A549 (cell line): Measurements from ENCODE around the gene DPM1. TPM values are rescaled to one million over a fixed set of nuclear protein-coding genes. Genes with fewer than 3 reads are reported as not detected.
A peak's percentile ranks its signal among the peaks of the same experiment; 100 is the strongest.

Experiments
- ATAC-seq, 2 experiments: fragments of 200-7000 bp in 1 of 2; fragments of >200 bp in 1 of 2; cut with Nextera tagmentation in 1 of 2; cut with Tn5 transposase in 1 of 2; 3 replicates each; pipeline versions ENCODE4 v1.8.0 to v1.9.1; 2018 to 2020; ENCODE audit warnings: mild to moderate bottlenecking in 1 of 2, moderate library complexity in 1 of 2
- CTCF ChIA-PET: fragments of 300-600 bp; sonication (Branson Sonifier 250); formaldehyde crosslinking; extraction: SDS; loops from one replicate; lab custom pipeline; 2021; ENCODE audit warnings: antibody characterized with exemption, inconsistent platforms; lab: Yijun Ruan, JAX
- POLR2A ChIA-PET: fragments of 350-600 bp; formaldehyde crosslinking; extraction: SDS; loops from one replicate; lab custom pipeline; 2021; ENCODE audit warnings: antibody characterized with exemption, inconsistent platforms; lab: Yijun Ruan, JAX
- DNase-seq, 2 experiments: peaks; one replicate each; pipeline versions ENCODE4 v3.0.0 to v3.0.0-alpha.2; 2011 to 2016; ENCODE audit warnings: low read depth in 1 of 2, low spot score in 1 of 2
- FAIRE-seq: peaks from 2 replicates; lab custom pipeline; 2011; peaks lifted over from hg19 to GRCh38; lab: Jason Lieb, UNC
- H3K27ac ChIP-seq, 2 experiments: fragments of >200 bp; sonication (Bioruptor Twin); formaldehyde crosslinking; 3 replicates each; pipeline ENCODE4 v1.5.1; 2016 to 2017
- H3K4me1 ChIP-seq: fragments of >200 bp; sonication (Bioruptor Twin); formaldehyde crosslinking; 3 replicates; pipeline ENCODE4 v1.6.1; 2016
- H3K4me2 ChIP-seq: fragments of >200 bp; sonication (Bioruptor Twin); formaldehyde crosslinking; 3 replicates; pipeline ENCODE4 v1.6.1; 2016
- H3K4me3 ChIP-seq: fragments of >200 bp; sonication (Bioruptor Twin); formaldehyde crosslinking; 3 replicates; pipeline ENCODE4 v1.5.1; 2016
- H3K9me3 ChIP-seq: fragments of >200 bp; sonication (Bioruptor Twin); formaldehyde crosslinking; 3 replicates; pipeline ENCODE4 v1.6.1; 2016
- CBX8 ChIP-seq: fragments of 200-600 bp; sonication (generic); IDR thresholded peaks from 2 replicates; pipeline ENCODE4 v1.6.1; 2016
- CEBPB ChIP-seq, 2 experiments: fragments of >200 bp in 1 of 2; sonication (Bioruptor Twin) in 1 of 2; formaldehyde crosslinking in 1 of 2; IDR thresholded peaks; 2 replicates each; pipeline ENCODE4 v1.6.1; 2012 to 2016
- CHD2 ChIP-seq: fragments of 150-350 bp; IDR thresholded peaks from 2 replicates; pipeline ENCODE4 v1.6.1; 2014; ENCODE audit warnings: low read length; ENCODE audit not compliant: partially characterized antibody
- CHD4 ChIP-seq: fragments of 200-600 bp; sonication (generic); IDR thresholded peaks from 2 replicates; pipeline ENCODE4 v1.6.1; 2016; ENCODE audit warnings: antibody characterized with exemption, mild to moderate bottlenecking, borderline replicate concordance
- ELK1 ChIP-seq: fragments of 150-350 bp; IDR thresholded peaks from 2 replicates; pipeline ENCODE4 v1.6.1; 2014; ENCODE audit warnings: low read depth, mild to moderate bottlenecking, low read length
- FOSB ChIP-seq: fragments of 250-450 bp; sonication (Bioruptor Pico); IDR thresholded peaks from 2 replicates; pipeline ENCODE4 v1.5.0; 2020; ENCODE audit warnings: mild to moderate bottlenecking, moderate library complexity
- FOSL2 ChIP-seq, 2 experiments: fragments of 450-650 bp in 1 of 2; fragments of >200 bp in 1 of 2; sonication (Bioruptor Twin) in 1 of 2; formaldehyde crosslinking; IDR thresholded peaks; 2 replicates each; pipeline versions ENCODE4 v1.5.0 to v1.6.1; 2016 to 2020; ENCODE audit warnings: mild to moderate bottlenecking in 1 of 2, moderate library complexity in 1 of 2
- FOXS1 ChIP-seq: fragments of 250-450 bp; sonication (Bioruptor Pico); IDR thresholded peaks from 2 replicates; pipeline ENCODE4 v1.5.0; 2020; ENCODE audit warnings: mild to moderate bottlenecking, moderate library complexity
- GATA3 ChIP-seq: IDR thresholded peaks from 2 replicates; pipeline ENCODE4 v1.6.1; 2012; ENCODE audit warnings: borderline replicate concordance
- HDAC2 ChIP-seq: fragments of 200-600 bp; sonication (generic); IDR thresholded peaks from 2 replicates; pipeline ENCODE4 v1.6.1; 2016
- HEYL ChIP-seq: fragments of 250-450 bp; sonication (Bioruptor Pico); IDR thresholded peaks from 2 replicates; pipeline ENCODE4 v1.8.0; 2021; ENCODE audit warnings: mild to moderate bottlenecking, moderate library complexity
- HOXB13 ChIP-seq: fragments of 250-450 bp; sonication (Bioruptor Pico); IDR thresholded peaks from 2 replicates; pipeline ENCODE4 v1.5.0; 2020; ENCODE audit warnings: low read depth, mild to moderate bottlenecking, moderate library complexity
- MAZ ChIP-seq: fragments of 150-350 bp; IDR thresholded peaks from 2 replicates; pipeline ENCODE4 v1.6.1; 2014; ENCODE audit warnings: antibody characterized with exemption, low read depth, low read length, borderline replicate concordance
- MYC ChIP-seq: IDR thresholded peaks from 2 replicates; pipeline ENCODE4 v1.6.1; 2012; ENCODE audit warnings: mild to moderate bottlenecking, inconsistent platforms, low read length, improper control_type of control experiment, borderline replicate concordance
- NFE2L2 ChIP-seq: fragments of 150-350 bp; conservative IDR thresholded peaks from 2 replicates; pipeline ENCODE4 v1.6.1; 2014; ENCODE audit warnings: low read length
- PBX3 ChIP-seq: IDR thresholded peaks from 2 replicates; pipeline ENCODE4 v1.6.1; 2012
- POLR2A ChIP-seq: IDR thresholded peaks from 2 replicates; pipeline ENCODE4 v1.6.1; 2012; ENCODE audit warnings: mild to moderate bottlenecking, low read length
- RAD21 ChIP-seq, 2 experiments: fragments of >200 bp in 1 of 2; sonication (Bioruptor Twin) in 1 of 2; formaldehyde crosslinking in 1 of 2; IDR thresholded peaks in 1 of 2; conservative IDR thresholded peaks in 1 of 2; 2 replicates in 1 of 2; 3 replicates in 1 of 2; pipeline ENCODE4 v1.6.1; 2012 to 2018; ENCODE audit warnings: inconsistent platforms in 1 of 2
- RCOR1 ChIP-seq: fragments of 150-350 bp; IDR thresholded peaks from 2 replicates; pipeline ENCODE4 v1.6.1; 2014; ENCODE audit warnings: antibody characterized with exemption, low read length, low read depth
- RNF2 ChIP-seq: fragments of 200-600 bp; sonication (generic); IDR thresholded peaks from 2 replicates; pipeline ENCODE4 v1.6.1; 2016; ENCODE audit warnings: low read depth, mild to moderate bottlenecking, antibody characterized with exemption, moderate library complexity, borderline replicate concordance
- TP53 ChIP-seq: fragments of 250-450 bp; sonication (Bioruptor Pico); IDR thresholded peaks from 2 replicates; pipeline ENCODE4 v1.5.0; 2021; ENCODE audit warnings: mild to moderate bottlenecking, moderate library complexity
- USF2 ChIP-seq: fragments of 450-650 bp; IDR thresholded peaks from 2 replicates; pipeline ENCODE4 v1.6.1; 2014; ENCODE audit warnings: antibody characterized with exemption
- ZFP36 ChIP-seq: fragments of 450-650 bp; IDR thresholded peaks from 2 replicates; pipeline ENCODE4 v1.6.1; 2014; ENCODE audit warnings: borderline replicate concordance; ENCODE audit not compliant: partially characterized antibody
- WGBS: methylation state at CpG from one replicate; pipeline ENCODE4 v1.1.6; 2017; ENCODE audit errors: missing lambda C conversion rate; 5-methylcytosine and 5-hydroxymethylcytosine counted together
- polyA plus RNA-seq, 4 experiments: library from polyadenylated mRNA; depleted of rRNA in 3 of 4; stranded (reverse); fragments of >200 nt; fragmentation: RNase III in 1 of 4; extraction: RNeasy Plus Mini Kit Qiagen cat#74134 plus additional on column Dnase treatment in 1 of 4; gene quantifications; 2 replicates in 3 of 4; 3 replicates in 1 of 4; pipeline ENCODE4 v1.2.3, GENCODE V29; 2011 to 2017

DPM1 gene
- polyA plus RNA-seq, 2 of the 4 experiments (the other 2 are of a cell fraction): 104 to 106 TPM

- FAIRE-seq (no peak), ATAC-seq (peak in 1 of 2 experiments; percentile 15; a peak in 2 of 6 replicates), DNase-seq (no peak)
- no peaks in the 10 kb centered on the region for H3K9me3 ChIP-seq
- 92% methylated on average over 12 of the region's 12 CpGs for WGBS
- no peaks in the 10 kb centered on the region for H3K4me1 ChIP-seq
- ChIA-PET CTCF (interaction anchor here (1.4 to 1.9 kb wide), 3 partner anchors 10 to 92 kb away, joined by 5 to 6 read pairs (median 5); partner anchors contain the start of gene BCAS4), POLR2A (no interaction called here)
- no peak overlapping the region for H3K4me2 ChIP-seq
- no peak overlapping the region for H3K27ac ChIP-seq
- TF ChIP-seq PBX3 (no peak), MYC (no peak)
- H3K4me3 ChIP-seq: no peak overlapping the region
Observed at GRCh38 chr20:50886184-50886790, 72.0 kb downstream of the DPM1 start.

- no peak for TF ChIP-seq NFE2L2
- TF ChIP-seq FOSB (CRISPR knock-in tag): no peak
- TF ChIP-seq HEYL: no peak
- TF ChIP-seq HOXB13 (CRISPR knock-in tag): no peak
- no peak for TF ChIP-seq TP53
- no peak for TF ChIP-seq GATA3
- no peak for TF ChIP-seq HDAC2
- TF ChIP-seq RCOR1: no peak
- Histone ChIP-seq H3K4me1 (no peaks in the 10 kb centered on the region), H3K9me3 (no peaks in the 10 kb centered on the region), H3K4me2 (no peak overlapping the region), H3K4me3 (no peak overlapping the region), H3K27ac (no peak overlapping the region)
- no peak for FAIRE-seq
- CTCF ChIA-PET: interaction anchor here (1.4 to 1.9 kb wide), 3 partner anchors 9 to 92 kb away, joined by 5 to 6 read pairs (median 5); partner anchors contain the start of gene BCAS4
- WGBS: 91% methylated on average over 5 of the region's 5 CpGs
- peak; percentile 20 to 23; a peak in 2 of 6 replicates for ATAC-seq
- POLR2A ChIA-PET: no interaction called here
- DNase-seq: no peak
Observed at GRCh38 chr20:50885781-50886180, 72.6 kb downstream of the DPM1 start.

GRCh38 chr20:50885068-50885467 is 73.3 kb downstream of the DPM1 start:
- DNase-seq (no peak), ATAC-seq (peak in 1 of 2 experiments; percentile 49; a peak in 3 of 6 replicates), FAIRE-seq (no peak)
- Histone ChIP-seq H3K27ac (no peak overlapping the region), H3K9me3 (no peaks in the 10 kb centered on the region), H3K4me2 (no peak overlapping the region), H3K4me3 (no peak overlapping the region), H3K4me1 (no peaks in the 10 kb centered on the region)
- WGBS: 92% methylated on average over 7 of the region's 7 CpGs
- POLR2A ChIA-PET: no interaction called here
- TF ChIP-seq CHD4: no peak
- TF ChIP-seq CBX8: no peak
- no peak for TF ChIP-seq CEBPB (IDR thresholded peaks at IDR 0.05)
- TF ChIP-seq MYC: no peak
- no peak for TF ChIP-seq HEYL
- TF ChIP-seq RNF2: no peak
- TF ChIP-seq POLR2A: no peak
- TF ChIP-seq FOSL2 (IDR thresholded peaks at IDR 0.05): no peak
- no peak for TF ChIP-seq FOSL2 (CRISPR knock-in tag; IDR thresholded peaks at IDR 0.05)
- no peak for TF ChIP-seq HOXB13 (CRISPR knock-in tag)
- no peak for TF ChIP-seq ELK1
- no peak for TF ChIP-seq MAZ
- TF ChIP-seq CHD2: no peak
- no peak for TF ChIP-seq FOSB (CRISPR knock-in tag)
- no peak for TF ChIP-seq FOXS1 (CRISPR knock-in tag)
- TF ChIP-seq RAD21 (conservative IDR thresholded peaks at IDR 0.05 in 1 of 2, IDR thresholded peaks at IDR 0.05 in 1 of 2): no peak
- TF ChIP-seq USF2: no peak
- TF ChIP-seq ZFP36: no peak
- CTCF ChIA-PET: interaction anchor here (0.8 to 3.9 kb wide), 4 partner anchors 12 to 91 kb away, joined by 3 to 15 read pairs (median 4); partner anchors contain the start of gene BCAS4
